Colonic mucosa (tissue), 4 donors: ENCODE measurements around the gene MITF. TPM values are rescaled to one million over a fixed set of nuclear protein-coding genes. Genes with fewer than 3 reads are reported as not detected.

Source experiments
- DNase-seq: peaks from one replicate; pipeline ENCODE4 v3.0.0-alpha.2; 2020
- H3K27ac ChIP-seq: fragments of 200-600 bp; one replicate; pipeline ENCODE4 v1.8.0; 2021
- H3K27me3 ChIP-seq: fragments of 200-600 bp; one replicate; pipeline ENCODE4 v1.8.0; 2021
- H3K36me3 ChIP-seq: fragments of 200-600 bp; one replicate; pipeline ENCODE4 v1.8.0; 2021
- H3K4me1 ChIP-seq: fragments of 200-600 bp; one replicate; pipeline ENCODE4 v1.8.0; 2021; ENCODE audit warnings: mild to moderate bottlenecking
- H3K4me3 ChIP-seq: fragments of 200-600 bp; one replicate; pipeline ENCODE4 v1.8.0; 2021
- H3K9ac ChIP-seq, 2 donors: one replicate each; pipeline ENCODE4 v1.7.0; 2013; ENCODE audit warnings: control low read depth in 2 of 2, low read depth in 2 of 2, low read length in 2 of 2
- H3K9me3 ChIP-seq: fragments of 200-600 bp; one replicate; pipeline ENCODE4 v1.8.0; 2021
- CTCF ChIP-seq: fragments of 200-600 bp; IDR thresholded peaks from one replicate; pipeline ENCODE4 v1.8.0; 2022; ENCODE audit warnings: antibody characterized with exemption, mild to moderate bottlenecking
- intact Hi-C: fragments of 100-400 bp; cut with DNase I; formaldehyde crosslinking; loops from one replicate; pipeline ENCODE4 v1.14.1; 2022
- total RNA-seq, 2 donors: library from RNA; stranded (reverse); fragmentation: NEBNext Ultra II Directional in 1 of 2; extraction: Animal tissue kit (Norgen Biotek cat#: 25700) in 1 of 2; gene quantifications; one replicate each; pipeline ENCODE4 v1.2.1, GENCODE V29; 2021
- donor health status: healthy.
- donor health status: DM: no; HTN: no; CAD: no.
- donor health status: DM: no; HTN: no; CAD: no.

Gene MITF
- total RNA-seq, 2 donors from 2014 or later: 2.9 to 5.8 TPM

GRCh38 chr3:69755795-69756194 is 16.5 kb downstream of the MITF start:
- Histone ChIP-seq H3K36me3 (no peaks in the 10 kb centered on the region), H3K27me3 (no peaks in the 10 kb centered on the region), H3K9me3 (no peaks in the 10 kb centered on the region), H3K4me3 (no peak overlapping the region), H3K9ac (no peak overlapping the region), H3K27ac (no peak overlapping the region), H3K4me1 (no peaks in the 10 kb centered on the region)
- TF ChIP-seq CTCF: no peak
- no peak for DNase-seq
- intact Hi-C loops: no loop called here

DNA sequence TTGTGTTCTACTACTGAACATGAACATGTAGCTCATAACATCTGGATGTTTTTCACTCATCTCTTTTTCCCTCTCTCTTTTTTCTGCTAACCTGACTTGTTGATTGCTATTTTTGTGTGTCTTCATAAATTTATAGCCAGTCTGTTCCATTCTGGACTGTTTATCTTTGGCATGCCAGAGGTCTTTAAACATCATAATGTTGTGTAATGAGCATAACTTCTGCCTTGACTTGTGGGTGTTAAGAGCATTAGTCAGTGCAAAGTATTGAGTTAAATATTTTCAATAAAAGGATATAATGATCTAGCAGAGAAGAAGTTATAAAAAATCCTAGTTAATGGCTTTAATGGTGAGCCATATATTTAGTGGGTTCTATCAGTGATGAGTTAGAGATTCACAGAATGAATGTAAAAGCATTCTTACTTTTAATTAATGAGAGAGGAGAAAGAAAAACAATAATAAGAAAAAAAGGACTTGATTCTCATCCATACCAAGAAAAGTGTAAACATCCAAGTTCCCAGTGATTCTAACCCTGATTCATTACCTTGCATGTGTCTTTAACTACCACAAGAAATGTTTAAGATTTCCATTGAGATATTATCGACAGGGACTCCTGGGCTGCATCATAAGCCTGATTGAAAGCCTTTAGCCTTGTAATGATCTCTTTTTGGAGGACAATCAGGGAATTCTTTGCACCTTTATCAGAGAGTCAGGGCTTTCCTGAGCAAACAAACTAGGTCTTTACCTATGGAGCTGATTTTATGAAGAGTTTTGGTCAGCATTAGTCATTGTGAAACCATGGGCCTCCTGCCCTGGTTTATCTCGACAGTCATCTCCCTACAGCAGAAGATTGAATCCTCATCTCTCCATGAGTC is 22.9 kb downstream of the MITF start:
- Histone ChIP-seq H3K36me3 (no peaks in the 10 kb centered on the region), H3K4me3 (no peak overlapping the region), H3K9ac (no peak overlapping the region), H3K27ac (no peak overlapping the region), H3K4me1 (no peaks in the 10 kb centered on the region), H3K9me3 (no peaks in the 10 kb centered on the region), H3K27me3 (no peaks in the 10 kb centered on the region)
- intact Hi-C loops: no loop called here
- no peak for TF ChIP-seq CTCF
- DNase-seq: no peak

GRCh38 chr3:69762768-69763229 is 23.5 kb downstream of the MITF start:
- TF ChIP-seq CTCF: no peak
- intact Hi-C loops: no loop called here
- Histone ChIP-seq H3K36me3 (no peaks in the 10 kb centered on the region), H3K27ac (no peak overlapping the region), H3K4me1 (no peaks in the 10 kb centered on the region), H3K27me3 (no peaks in the 10 kb centered on the region), H3K9ac (no peak overlapping the region), H3K4me3 (no peak overlapping the region), H3K9me3 (no peaks in the 10 kb centered on the region)
- DNase-seq: no peak

- no peak overlapping the region for H3K4me3 ChIP-seq
- DNase-seq: no peak
- no peak for TF ChIP-seq CTCF
- no peaks in the 10 kb centered on the region for H3K36me3 ChIP-seq
- no peaks in the 10 kb centered on the region for H3K9me3 ChIP-seq
- H3K4me1 ChIP-seq: no peaks in the 10 kb centered on the region
- H3K27ac ChIP-seq: peak overlapping the region; percentile 19
- intact Hi-C loops: no loop called here
- no peak overlapping the region for H3K9ac ChIP-seq
- H3K27me3 ChIP-seq: no peaks in the 10 kb centered on the region
Measured at GRCh38 chr3:69763458-69763857, 24.2 kb downstream of the MITF start.

GRCh38 chr3:69764121-69764741 is 25.0 kb downstream of the MITF start:
- Histone ChIP-seq H3K27me3 (no peaks in the 10 kb centered on the region), H3K4me1 (no peaks in the 10 kb centered on the region), H3K27ac (peak overlapping the region; percentile 26), H3K9me3 (no peaks in the 10 kb centered on the region), H3K4me3 (no peak overlapping the region), H3K36me3 (no peaks in the 10 kb centered on the region), H3K9ac (no peak overlapping the region)
- no peak for TF ChIP-seq CTCF
- DNase-seq: no peak
- intact Hi-C loops: no loop called here
